ENCODE data around the gene ITGA11.
A peak's percentile ranks its signal among the peaks of the same experiment; 100 is the strongest.

ITGA11 gene

DNA sequence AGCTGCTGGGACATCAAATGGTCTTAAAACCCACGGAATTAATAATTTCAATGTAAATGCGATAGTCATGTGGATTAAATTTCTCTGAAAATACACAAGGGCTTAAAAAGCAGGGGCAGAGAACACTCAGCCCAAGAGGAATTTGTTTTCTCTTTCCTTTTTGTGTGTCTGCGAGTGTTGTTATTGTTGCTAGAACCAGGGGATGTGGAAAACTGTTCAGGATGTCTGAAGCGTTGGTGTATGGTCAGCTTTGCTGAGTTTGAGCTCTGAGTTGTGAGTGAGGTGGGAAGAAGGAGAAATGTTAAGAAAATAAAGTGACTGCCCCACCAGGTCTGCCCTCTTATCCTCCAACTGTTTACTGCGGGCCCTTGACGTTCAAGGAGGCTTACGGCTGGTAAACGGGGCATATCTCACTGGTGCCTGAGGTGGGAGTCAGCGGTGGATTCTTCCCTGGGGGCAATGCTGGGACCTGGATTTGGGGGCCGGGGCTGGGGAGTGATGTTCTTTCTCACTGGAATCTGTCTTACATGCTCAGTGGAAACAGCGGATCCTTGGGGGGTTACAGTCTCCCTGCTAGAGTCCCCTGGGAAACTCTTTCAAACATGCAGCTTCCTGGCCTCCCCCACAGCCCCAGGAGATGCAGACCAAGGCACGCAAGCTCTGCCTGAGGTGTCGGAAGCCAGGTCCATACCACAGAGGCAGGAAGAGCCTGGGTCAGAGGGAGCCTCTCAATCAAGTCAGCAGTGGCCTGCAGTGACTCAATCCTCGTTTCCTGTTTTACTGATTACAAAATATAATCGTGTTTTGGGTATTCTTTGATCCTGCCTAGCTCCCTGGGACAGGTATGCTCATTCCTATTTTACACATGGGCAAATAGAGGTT is 41.8 kb downstream of the ITGA11 start:
- DNase-seq (ENCODE audit: low spot score), result no peak

DNA sequence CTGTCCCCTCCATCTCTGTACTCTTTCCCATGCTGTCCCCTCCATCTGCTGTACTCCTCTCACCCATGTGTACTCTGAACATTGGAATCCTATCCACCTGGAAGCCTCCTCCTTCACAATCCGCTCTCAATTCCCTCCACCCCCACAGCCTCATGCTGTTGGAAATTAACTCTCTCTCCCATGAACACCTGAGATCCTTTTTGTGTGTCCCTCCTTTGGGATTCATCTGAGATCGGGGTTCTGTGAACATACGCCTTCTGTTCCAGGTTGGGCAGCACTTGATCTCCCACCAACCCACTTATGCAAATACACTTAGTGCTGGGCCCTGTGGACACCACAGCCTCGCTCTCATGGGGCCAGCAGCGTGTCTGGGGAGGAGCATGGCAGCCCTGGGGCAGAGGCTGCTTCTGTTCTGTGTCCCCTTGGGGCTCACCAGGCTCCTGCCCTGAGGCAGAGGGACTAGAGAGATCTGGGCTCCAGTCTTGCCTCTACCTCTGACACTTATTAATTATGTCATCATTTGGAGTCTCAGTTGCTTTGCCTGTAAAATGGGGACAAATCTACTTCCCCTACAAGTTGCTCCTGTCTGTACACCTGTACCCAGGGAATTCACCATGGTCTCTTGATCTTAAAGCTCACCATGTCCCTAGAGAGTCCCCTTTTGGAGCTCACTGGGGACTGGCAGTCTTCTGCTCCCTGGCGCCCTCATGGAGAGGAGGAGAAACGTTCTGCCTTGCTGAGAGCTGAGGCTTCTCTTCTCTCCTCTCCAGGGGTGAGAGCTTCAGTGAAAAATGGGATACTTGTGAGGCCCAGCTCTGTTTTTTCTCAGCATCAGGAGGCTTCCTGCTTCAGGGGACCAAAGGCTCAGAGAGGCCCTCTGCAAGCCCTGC is 42.7 kb downstream of the ITGA11 start:
- DNase-seq (ENCODE audit: low spot score), result no peak

DNA sequence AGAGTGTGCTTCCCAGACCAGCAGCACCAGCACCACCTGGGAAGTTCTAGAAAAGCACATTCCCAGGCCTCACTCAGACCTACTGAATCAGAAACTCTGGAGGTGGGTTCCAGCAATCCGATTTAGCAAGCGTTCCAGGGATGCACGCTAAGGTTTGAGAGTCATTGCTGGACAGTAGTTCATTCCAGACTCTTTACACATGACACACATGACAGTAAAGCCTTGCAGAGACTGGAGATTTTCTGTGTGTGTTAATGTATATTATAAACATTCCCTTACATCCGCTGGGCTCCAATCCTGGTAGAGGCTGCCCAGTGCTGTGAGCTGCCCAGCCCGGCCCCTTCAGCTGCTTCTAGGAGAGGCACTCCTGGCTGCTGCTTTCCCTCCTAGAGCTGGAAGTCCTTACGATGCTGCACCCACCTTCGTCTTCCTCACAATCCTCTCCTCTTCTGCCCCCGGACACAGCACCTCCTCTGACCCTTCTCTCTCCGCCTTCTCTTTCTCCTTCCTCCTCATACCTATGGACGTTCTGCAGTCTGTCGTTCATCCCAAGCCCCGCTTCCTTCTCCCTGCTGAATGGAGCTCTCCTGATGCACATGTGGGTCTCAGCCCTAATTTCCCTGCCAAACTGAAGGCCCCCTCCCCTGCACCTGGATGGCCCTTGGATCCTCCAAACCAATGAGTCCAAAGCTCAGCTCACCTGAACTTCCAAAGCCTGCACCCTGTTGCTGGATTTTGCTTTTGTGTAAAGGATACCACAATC is 44.4 kb downstream of the ITGA11 start:
- no peak for DNase-seq (ENCODE audit: low spot score)

DNA sequence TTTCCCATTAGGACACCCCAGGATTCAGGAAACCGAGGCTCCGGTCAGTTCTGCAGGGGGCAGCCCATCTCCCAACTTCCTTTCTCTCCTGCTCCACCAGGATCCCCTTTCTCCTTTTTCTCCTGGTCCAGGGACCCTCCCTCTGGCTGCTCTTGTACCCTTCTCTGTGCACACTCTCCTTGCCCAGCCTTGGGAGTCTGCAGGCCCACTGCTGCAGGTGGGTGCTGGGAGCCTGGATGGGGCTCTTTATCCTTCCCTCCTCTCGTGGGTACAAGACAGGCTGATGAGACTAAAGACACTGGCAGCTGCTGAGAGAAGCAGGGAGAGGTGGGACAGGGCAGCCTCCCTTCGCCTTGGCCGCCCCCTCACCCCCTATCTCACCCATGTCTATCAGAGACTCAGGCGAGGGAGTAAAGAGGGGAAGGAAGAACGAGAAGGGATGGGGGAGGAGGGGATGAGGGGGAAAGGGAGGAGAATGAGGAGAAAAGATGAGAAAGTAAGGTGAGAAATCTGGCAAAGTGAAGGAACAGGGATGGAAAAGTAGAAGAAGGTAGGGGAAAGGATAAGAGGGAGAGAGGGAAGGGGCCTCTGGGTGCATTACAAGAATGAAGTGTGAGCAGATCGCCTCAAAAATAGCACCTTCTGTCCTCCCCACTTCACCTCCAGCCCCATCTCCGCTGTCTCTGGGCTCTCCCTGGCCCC is 45.2 kb downstream of the ITGA11 start:
- no peak for DNase-seq (ENCODE audit: low spot score)

DNA sequence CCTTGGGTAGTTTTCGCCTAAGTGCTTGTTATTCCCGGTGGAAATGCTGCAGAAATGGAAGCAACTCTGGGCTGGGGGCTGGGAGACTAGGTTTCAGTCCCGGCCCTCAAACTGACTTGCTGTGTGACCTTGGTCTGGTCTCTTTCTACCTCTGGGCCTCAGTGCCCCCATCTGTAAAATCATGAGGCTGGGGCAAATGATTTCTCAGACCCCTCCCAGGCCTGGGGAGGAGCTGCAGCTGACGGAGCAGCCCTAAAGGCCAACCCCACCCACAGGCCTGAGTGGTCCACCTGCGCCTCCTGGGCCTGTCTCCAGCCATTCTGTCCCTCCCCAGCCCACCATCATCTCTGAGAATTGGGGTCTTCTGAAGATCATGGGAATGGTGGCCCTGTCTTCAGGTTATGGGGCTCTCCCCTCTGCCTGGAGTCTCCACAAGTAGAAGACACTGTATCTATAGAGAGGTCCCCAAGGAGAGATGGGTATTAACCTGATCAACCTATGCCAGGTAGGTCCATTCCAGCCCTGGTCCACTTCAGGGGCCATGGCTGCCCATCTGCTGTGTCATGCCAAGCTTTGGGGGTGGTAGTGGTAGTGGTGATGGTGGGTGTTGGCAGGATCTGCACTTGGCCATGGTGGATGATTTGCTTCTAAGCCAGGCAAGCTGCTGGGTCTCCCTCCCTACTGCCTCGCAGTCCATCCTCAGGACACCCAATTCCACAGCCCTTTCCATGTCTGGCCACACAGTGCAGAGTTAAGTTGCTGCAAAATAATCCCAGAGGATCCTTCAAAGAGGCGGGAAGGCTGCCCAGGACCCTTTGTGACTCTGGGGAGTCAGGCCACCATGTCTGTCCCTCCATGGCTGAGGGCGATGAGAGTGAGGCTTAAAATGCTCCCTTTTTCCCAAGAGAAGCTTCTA is 46.0 kb downstream of the ITGA11 start:
- DNase-seq (ENCODE audit: low spot score), result no peak

DNA sequence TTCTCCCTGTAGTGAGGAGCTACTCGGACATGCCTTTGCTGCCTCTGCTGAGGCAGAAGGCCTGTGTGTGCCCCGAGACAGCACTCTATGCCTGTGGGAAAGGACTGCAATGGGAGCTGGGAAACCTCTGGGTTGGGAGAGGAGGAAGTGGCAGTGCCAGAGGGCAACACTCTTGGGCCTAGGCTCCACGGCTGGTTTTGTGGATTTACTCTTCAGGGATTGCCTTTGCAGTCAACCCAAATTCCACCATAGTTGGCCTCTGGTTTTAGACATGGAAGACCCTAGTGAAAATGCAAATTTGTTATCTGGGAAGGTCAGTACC is 46.8 kb downstream of the ITGA11 start:
- DNase-seq (ENCODE audit: low spot score), result no peak

DNA sequence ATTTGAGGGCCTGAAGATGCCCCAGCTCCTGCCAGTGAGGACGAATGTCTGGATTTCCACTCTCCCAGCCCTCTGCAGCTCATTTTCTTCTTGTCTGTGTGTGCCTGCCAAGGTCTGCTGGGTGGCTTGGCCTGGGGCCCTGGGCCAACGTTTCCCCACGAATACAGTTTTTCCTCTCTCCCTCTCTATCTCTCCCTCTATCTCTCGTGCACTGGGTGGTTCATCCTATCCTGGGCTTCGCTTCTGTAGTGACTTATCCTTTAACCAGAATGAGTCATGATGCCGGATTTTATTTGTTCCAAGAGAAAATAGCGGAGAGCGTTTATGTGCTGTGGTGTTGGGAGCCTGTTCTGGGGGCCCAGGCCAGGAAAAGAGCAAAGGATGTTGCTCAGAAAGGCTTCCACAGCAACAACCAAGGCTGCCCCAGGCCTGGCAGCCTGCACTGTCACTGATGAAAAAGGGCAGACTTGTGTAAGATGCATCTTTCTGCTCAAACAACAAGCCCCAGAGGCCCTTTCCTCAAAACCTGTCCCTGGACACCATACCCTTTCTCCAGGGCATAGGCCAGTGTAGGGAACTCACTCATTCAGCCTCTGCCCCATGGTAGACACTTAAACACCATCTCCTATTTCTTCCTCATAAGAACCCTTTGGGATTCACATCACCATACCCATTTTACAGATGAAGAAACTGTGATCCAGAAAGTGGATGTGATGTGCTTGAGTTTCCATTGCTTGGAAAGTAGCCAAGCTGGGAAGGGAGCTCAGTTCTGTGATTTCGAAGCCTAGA is 47.3 kb downstream of the ITGA11 start:
- DNase-seq (ENCODE audit: low spot score), result no peak

DNA sequence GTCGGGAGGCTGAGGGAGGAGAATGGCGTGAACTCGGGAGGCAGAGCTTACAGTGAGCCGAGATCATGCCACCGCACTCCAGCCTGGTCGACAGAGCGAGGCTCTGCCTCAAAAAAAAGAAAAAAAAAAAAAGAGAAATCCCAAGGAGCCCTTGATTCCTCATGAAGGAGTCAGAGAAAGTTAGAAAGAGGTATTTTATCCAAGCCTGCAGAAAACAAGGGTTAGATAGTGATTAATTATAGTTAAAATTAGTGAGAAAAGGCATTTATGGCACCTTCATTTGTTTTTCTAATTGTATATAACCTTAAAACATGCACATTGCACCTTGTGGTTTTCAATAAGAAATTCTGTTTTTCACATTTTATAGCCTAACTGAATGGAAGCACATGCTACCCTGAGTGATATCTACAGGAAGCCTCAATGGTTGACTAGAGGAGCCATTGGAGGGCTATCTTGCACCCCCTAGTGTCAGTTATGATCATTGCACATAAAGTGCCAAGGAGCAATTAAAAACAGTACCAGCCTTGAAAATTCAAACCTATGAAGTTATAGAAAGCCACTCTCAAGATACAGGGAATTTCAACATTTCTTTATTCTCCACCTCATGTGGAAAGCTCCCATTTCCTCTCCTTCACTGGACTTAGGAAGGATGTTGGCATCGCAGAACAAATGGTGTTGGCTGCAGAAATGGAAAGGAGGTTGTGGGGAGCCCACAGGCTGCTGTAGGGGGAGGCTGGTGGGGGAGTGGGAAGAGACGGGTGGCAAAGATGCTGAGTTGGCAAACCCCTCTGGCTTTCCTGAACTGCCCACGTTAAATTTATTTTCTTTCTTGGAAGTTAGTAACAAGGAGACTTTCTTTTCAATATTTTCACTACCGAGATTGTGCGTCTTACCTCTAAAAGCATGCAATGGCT is 48.5 kb downstream of the ITGA11 start:
- peak; percentile 62 for DNase-seq (ENCODE audit: low spot score)

DNA sequence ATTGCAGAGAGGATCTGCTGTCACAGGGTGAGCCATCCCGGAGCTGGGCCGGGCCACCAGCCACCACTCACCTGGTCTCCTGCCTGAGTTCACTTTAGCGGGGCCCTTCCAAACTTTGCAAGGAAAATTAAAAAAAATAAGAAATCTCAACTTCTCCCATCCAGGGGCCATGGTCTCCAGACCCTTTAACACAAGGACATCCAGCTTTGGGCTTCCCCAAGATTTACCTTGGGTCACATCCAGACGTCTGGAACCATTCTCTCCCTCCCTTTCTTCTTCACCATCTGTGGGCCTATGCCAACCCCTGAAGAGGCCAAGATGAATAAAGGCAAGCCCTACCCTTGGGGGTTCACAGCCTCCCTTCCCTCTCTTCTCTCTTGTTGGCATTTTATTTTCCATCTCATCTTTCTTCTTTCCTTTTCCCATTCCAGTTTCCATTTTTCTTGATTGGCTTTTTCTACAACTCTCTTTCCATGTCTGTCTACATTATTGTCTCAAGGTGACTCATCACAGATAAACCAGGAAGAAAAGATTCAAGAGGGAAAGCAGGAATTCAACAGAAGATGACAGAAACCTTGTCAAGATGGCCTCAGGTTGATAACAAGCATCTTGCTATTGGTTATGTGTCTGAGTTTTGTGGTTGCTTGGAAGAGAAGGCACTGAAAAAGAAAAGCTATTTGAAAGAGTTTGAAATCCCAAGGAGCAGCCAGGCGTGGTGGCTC is 49.5 kb downstream of the ITGA11 start:
- no peak for DNase-seq (ENCODE audit: low spot score)

DNA sequence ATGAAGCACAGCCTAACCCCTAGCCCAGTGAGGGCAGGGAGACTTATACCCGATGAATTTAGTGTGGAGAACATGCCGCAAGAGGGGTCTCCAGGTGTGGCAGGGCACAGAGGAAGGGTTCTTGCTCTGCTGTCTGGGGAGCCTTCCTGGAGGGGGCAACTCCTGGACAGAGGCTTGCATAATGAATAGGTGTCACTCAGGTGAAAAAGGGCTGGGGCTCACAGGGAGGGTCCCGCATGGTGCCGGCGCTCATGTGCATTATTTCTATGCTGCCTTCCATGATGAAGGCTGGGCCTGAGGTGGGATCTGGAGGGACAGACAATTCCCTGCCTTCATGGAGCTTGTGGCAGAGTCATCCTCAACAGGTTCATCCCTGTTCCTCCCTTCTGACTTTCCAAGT is 51.5 kb downstream of the ITGA11 start:
- no peak for DNase-seq (ENCODE audit: low spot score)

DNA sequence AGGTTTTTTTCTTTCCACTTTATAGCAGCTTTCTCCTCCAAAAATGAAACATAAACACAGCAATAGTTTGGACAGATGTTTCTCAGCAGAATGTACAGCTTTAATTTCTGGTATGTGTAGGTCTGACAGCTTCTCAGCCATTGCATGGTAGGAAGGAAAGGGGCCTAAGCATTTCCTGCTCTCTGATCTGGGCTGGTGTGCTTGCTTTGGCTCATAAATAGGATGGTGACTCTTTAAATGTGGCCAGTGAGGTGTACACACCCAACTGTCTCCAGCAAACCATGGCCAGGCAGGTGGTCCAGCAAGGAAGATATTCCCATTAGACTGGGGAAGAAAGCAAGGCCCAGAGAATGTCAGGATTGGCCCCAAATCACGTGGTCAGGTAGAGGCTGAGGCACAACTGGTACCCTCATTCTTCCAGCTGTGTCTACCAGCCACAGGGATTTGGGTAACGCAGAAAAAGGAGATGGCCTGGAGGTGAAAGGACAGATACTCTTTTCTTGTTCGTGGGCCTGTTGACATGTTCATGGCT is 52.1 kb downstream of the ITGA11 start:
- DNase-seq (ENCODE audit: low spot score), result no peak

DNA sequence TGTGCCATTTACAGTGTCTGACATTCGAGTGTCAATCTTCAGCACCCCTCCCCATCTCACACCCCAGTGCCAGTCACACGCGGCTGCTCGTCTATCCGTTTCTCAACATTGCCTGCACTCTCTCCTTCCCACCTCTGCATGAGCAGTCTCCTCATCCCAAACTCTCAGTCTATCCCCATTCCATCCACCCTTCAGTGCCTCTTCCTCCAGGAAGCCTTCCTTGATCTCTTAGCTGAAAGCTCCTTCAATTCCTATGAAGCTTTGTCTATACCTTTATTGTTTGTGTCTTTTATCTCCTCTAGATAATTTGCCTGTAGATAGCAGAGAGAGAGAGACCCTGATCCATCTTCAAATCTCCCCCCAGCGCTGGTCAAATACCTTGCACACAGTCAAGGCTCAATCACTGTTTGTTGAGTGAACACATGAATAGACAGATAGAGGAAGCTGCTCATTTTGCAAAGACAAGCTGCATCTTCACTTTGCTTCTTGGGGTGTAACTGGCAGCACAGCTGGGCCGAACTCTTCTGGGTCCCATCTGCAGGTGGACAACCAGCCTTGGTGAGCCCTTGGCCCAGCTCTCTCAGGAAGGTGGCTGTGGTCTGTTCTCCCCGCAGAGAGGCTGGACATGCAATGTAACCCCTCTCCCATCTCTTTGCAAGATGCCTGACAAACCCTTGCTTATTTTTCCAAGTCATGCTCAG is 52.8 kb downstream of the ITGA11 start:
- no peak for DNase-seq (ENCODE audit: low spot score)

DNA sequence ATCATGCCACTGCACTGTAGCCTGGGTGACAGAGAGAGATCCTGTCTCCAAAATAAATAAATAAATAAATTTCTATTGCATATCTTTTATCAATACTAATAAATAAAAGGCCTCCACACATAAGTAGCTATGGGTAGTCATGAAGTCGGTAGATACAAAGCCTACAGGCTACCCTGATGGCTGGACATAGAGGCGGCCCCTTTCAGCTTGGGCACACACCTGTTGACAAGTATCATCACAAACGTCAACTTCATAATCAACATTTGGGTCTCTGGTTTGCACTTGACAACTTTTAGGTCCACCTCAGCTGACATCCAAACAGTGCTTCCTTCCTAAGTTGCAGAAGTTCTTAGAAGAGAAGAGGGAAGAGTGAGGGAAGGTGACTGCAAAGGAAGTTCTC is 53.4 kb downstream of the ITGA11 start:
- no peak for DNase-seq (ENCODE audit: low spot score)

DNA sequence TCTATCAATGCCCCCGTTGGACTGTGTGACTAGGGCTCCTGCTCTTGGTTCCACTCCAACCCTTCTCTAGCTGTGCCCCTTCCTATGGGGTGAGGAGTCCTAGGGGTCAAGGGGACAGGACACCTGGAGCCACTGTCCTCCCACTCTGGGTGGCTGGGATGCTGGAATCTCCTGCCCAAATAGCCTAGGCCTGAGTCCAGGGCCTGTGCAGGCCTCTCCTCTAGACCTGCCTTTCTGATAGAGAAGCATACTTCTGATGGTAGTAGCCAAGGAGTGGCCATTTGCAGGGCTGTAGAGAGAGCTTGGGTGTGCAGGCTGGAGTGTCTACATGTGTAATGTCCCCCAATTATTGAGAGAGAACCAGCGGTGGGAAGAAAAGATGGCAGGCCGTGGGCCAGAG is 54.2 kb downstream of the ITGA11 start:
- no peak for DNase-seq (ENCODE audit: low spot score)

DNA sequence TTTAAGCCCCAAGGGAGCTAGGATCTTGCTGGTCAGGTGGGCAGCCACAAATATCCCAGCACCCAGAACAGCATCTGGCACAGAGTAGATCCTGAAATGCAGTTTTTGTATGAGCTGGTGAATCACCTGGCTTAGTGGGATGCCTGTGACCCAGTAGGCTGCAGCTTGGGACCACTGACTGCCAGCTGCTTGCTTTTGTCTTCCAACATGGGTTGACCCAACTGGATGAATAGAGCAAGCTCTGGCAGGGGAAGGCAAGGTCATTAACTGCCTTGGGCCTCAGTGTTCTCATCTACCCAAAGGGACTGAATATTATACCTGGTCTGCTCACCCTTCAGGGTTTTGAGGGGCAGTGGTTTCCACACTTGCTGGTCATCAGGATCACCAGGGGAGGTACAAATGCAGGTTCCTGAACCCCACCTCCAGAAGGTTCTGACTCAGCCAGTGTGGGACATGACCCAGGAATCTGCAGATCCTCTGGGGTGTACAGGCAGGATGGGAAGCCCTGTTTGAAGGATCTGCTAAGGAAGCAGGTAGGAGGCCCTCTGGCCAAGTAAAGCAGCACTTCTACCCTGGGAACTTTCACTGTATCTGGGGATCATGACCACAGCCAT is 55.4 kb downstream of the ITGA11 start:
- no peak for DNase-seq (ENCODE audit: low spot score)

DNA sequence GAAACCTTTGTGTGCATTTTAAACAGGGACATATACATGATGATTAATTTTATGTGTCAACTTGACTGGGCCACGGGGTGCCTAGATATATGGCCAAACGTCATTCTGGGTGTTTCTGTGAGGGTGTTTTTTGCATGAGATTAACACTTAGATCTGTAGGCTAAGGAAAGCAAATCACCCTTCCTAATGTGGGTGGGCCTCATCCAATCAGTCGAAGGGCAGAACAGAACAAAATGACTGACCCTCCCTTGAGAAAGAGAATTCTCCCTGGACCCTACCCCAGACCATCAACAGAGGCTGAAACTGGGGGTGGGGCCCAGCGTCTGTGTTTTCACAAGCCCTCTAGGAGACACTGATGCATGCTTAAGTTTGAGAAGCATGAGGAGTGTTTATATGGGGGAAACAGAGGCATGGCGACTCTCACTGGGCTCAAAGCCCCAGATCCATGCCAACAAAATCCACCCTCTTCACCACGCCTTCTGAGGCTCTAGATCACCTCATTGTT is 56.2 kb downstream of the ITGA11 start:
- no peak for DNase-seq (ENCODE audit: low spot score)

DNA sequence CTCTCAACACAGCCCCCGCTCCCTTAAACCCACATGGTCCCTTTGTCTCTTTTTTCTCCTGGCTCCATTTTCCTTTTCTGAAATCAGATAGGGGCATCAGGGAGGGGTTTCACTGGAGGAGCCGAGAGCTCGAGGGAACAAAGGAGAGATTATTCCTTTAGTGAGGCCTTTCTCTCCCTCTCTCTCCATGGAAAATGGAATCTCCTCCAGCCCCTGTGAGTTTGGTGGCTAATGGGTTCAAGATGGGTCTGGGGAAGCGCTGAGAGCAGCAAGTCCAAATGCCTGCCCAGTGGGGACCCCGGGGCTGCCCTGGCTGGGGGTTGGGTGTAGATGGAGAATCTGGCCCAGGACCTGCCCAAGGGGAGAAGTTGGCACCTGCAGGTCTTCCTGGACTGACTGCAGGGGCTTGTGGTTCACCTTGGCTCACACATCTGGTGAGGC is 56.8 kb downstream of the ITGA11 start:
- DNase-seq (ENCODE audit: low spot score), result no peak
